Central memory CD4-positive, alpha-beta T cell (primary cell): ENCODE measurements around the gene ZACN.

Experiments
- DNase-seq: peaks from one replicate; pipeline ENCODE4 v3.0.0; 2022

ZACN gene

DNA sequence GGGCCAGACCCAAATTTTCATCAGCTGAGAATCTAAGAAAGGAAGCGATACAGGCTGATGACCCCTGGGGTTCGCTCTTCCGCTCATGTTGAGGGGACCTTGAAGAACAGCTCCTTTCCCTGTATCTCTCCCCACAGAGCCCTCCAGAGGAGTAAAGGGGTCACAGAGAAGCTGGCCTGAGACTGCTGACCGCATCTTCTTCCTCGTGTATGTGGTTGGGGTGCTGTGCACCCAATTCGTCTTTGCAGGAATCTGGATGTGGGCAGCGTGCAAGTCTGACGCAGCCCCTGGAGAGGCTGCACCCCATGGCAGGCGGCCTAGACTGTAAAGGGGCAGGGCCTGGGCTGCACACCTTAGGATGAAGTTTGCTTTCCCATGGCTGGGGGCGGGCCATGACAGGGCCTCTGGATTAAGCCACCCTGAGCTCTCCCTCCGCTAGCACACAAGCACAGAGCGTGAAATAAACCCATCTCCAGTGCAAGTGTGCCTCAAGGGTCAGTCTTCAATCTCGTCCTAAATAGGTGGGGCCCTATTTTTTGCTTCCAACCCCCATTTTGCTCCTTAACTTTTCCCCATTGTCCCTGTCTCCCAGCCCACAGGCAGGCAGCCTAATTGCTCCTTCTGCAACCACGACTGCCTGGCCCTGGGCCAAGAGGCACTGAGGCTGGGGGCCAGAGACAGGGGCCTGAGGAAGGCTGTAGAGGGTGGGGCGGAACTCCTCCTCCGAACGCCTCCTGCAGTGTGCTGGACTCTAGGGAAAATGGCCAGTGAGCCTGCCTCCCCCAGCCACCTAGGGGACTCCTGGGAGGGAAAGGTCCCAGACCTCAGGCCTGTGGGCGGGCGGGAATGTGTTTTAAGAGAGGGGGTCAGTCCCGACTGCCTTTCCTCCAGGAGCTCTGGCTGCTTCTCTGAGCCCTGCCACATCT lies 3.6 kb downstream of the ZACN start:
- no peak for DNase-seq

DNA sequence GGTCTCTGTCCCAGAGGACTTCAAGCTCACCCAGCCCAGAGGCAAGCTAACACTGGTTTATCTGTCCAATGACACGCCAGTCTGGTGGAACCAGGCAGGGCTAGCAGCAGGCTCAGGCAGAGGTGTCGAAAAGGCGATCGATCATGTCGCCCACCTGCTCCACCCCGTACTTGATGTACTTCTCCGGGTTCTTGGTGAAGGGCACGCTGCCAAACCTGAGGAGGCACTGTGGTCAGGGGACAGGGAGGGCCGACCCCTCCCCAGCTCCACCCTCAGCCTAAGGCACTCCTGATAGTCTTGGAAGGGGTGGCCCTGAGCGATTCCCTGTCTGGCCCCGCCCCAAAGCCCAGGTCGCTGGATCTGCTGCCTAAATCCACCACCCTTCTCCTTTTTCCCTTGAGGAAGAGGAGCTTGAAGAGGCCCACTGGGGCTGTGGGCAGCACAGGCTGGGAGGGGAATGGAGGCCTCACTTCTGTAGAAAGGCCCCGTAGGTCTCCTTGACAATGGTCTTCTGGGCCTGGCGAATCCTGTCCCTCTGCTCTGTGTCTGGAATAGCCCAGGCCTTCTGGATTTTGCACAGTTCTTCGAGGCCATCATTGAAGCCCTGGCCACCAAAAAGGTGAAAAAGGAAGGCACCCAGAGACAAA lies 4.7 kb downstream of the ZACN start:
- DNase-seq: no peak

DNA sequence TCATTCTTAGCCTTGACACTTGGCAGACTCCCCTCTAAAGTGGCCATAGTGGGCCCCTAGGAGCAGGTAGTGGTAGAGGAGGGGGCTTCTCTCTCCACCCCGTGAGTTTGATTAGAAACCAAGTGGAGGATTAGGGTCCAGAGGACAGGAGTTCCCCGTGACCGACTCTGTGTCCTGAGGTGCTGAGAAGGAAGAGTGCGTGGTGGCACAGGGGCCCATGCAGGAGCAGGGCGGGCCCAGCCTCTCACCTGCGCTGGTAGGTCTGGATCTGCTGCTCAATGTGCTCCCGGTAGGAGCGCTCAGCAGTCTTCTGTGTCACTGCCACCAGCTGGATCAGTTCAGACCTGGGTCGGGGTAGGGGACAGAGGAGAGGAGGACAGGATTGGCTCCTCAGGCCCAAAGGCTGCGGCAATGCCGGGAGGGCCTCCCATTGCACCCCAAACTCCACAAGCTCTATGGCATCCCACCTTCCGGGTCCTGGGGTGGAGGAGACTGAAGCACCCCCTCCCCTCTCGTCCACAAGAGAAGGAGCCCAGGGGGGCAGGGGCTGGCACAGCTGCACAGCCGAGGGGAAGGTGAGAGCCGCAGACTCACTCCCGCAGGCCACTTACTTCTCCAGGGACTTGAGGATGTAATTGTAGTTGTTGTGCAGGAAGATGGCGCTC lies 6.2 kb downstream of the ZACN start:
- no peak for DNase-seq

DNA sequence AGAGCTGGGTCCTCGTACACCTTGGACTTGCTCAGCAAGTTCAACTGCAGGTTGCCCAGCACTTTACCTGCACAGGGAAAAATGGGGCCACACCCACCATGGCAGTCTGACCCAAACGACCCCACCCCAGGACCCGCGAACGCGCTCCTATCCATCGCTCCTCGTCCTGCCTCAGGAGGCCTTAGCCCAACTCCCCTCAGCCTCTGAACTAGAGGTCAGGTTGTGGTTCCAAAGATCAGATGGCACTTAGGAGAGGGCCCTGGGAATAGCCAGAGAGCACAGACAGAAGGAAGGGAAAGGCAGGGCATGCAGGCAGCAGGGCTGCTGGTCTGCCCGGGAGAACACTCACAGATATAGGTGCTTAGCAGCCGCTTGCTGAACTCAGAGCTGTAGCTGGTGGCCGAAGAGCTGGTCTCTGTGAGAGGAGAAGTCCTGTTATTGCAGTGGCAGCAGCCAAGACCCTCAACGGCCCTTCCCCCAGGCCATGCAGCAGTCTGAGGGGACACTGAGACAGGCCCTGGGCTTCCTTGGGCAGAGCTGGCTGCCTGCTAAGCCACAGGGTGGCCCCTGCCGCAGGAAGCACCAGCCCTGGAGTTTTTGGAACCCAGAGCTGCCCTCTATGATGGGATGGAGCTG lies 6.9 kb downstream of the ZACN start:
- no peak for DNase-seq

DNA sequence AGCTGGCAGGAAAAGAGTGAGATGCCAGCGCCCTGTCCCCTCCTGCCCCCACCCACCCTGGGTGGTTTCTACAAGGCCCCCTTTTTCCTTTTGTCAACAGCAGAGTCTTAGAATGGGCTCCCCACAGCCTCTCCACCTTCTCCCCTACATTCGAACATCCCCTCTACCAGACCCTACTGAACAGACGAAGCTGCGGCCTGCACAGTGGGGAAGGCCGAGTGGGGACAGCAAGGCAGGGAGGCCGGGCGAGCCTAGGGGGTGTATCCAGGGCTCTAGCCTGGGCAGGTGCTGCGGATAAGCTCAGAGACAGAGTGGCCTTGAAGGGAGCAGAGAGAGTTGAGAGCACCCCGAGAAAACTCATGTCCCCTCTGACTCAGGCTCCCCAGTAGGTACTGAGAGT lies 7.4 kb downstream of the ZACN start:
- no peak for DNase-seq

DNA sequence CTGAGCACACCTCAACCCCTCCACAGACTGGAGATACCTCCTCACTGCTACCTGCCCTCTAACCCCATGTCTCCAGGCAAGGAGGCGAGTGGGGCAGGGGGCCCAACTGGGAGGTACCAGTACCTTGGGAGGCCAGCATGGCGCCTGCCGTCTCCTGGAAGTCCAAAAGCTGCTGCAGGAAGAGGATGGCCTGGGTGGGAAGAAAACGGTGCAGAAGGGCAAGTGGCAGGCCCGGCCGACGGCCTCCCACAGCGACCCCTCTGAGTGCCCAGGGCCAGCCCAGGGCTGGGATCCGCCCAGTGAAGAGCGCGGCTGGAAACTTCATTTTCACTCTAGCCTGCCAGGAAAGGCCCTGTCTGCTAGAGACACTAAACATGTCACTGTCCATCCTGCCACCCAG lies 8.5 kb downstream of the ZACN start:
- DNase-seq: no peak

DNA sequence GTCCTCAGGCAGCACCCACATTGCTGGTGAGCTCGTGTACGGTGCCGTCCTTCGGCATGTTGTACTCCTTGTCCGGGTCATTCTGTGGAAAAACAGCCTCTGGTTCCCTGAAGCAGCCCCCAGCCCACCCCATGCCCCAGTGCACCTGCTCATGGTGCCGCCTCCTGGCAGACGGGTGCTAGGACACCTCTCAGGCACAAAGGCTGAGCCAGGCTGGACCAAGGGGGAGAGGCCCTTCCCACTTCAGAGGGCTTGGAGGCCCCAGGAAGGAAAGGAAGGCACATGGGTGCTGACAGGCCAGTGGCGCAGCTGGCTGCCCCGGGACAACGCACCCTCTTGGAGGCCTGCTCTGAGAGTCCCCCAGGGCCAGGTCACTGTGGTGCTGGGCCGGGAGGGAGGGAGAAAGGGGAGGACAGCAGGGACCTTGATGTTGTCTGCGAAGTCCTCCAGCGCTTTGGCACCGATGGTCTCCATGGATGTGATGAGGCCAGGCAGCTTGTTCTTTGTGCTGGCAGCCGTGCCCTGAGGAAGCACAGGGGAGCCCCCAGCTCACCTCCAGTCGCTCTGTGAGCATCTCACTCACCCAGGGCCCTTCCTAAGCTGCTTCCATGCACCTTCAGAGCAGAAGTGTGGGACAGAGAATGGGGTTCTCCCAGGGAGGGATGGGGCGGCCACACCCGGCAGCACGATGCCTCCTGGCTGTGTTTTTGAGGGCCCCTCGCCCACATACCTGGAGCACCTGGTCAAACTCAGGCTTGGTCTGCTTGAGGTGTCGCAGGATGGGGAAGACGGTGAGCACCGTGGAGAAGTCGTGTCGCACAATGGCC lies 9.3 kb downstream of the ZACN start:
- DNase-seq: no peak

DNA sequence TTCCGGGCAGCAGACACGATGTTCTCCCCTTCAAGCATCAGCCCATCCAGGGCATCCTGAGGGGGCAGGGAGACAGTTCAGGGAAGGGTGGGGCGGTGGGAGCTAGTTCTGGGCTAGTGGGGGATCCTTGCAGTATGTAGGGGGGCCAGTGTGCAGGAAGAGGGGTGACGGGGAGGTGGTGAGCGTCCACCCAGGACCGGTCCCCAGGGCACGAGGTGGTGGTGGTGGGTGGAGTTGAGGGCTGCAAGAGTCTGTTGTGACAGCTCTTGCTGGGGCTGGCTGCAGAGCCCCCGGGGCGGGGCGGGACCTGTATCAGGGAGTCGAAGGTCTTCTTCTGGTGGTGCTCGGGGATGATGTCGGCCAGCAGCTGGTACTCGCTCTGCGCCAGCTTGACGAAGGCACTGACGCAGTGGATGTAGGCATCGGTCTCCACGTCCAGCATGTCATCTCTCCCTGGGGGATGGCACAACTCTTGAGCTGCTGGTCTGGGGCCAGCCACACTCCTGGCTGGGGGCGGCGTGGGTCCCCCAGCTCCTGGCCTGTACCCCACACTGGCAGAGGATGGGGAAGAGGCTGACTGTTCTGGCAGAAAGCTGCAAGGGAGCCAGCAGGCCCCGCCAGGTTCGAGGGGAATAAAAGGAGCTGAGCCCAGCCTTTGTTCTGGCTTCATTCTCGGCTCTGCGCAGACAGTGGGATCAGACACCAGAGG lies 10.0 kb downstream of the ZACN start:
- DNase-seq: no peak

DNA sequence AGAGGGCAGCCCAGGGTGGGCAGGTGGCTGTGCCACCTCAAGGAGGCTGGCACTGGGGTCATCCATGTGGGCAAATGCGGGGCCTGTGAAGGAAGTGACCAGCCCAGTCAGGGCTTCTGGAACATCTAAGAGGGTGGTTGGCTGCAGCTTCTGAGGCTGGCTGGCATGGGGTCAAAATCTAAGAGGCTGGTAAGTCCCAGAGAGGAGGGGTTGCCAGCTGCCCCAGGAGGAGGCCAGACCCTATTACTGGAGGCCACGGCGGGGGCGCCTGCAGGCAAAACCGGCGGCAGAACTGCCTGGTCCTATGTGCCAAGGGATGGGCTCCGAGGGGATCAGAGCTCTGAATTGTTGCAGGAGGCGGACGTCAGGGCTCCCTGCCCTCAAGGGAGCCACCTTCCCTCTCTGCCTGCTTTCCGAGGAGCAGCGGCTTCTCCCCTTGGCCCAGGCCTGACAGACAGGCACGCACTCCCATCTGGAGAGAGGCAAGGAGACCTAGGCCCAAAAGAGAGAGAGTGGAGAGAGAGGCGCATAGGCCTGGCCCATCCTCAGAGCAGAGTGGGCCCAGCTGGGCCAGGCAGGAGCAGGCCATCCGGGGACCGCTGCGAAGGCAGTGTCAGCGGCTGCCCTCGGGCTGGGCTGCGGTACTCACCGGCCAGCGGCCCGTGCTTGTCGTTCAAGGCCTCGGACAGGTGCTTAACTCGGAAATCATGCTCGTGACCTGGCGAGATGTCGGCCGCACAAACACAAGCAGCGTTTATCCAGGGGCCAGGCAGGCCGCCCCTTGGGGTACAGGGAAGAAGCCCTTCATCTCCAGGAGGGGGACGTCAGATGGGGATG lies 10.9 kb downstream of the ZACN start:
- DNase-seq: no peak

DNA sequence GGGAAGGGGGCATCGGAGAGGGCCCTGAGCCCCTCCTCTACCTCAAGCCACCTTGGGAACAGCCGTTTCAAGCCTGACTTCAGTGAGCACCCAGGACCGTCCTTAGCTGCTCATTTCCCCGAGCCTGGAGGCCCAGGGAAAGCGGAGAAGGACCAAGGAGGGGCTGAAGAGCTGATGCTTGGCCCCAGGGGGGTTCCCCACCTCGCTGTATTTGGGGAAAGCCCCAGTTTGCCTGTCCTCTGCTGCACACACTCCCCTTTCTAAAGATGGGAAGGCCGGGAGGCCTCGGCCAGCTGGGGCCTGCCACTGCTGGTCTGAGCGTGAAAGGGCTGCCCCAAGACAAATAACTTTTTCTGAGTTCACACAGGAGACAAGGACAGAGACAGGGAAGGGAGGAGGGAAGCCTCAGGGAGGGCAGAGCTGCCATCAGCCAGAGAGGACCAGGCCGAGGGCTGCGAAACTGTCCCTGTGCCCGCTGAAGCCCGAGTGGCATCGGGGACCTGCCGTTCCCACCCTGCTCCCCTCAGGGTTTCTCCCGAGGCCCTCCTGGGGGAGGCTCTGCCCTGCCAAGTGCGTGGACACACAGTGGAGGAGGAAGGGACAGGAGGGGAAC lies 11.6 kb downstream of the ZACN start:
- DNase-seq: no peak

DNA sequence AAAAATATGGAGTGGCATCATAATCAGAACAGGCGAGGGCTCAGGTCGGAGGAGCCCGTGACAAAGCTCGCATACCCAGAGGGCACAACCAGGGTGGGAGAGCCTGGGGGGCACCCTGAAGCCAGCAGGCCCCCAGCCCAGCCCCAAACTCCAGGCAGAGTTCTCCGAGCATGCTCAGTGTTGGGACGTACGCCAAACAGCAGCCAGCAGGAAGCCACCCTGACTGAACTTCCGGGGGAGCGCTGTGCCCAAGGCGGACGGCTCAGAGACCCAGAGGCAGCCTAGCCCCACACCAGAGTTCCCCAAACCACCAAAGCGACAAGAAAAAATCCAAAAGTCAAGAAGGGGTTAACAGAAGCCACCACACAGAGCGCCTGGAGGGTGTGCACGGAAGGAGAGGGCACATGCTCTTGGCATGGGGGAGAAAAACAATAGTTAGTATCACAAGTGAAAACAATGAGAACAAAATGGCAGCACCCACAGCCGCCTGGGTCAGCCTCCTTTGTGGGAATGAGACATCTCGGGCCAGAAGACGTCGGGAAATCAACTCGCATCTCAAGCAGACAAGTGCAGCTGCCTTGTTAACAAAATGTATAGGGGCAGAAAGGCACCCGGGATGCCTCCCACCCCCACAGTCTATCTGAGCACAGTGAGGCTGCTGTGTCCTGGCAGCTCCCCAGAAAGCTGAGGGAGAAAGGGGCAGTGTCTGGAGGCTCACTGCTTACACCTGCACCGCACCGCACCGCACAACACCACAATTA lies 12.7 kb downstream of the ZACN start:
- DNase-seq: no peak

DNA sequence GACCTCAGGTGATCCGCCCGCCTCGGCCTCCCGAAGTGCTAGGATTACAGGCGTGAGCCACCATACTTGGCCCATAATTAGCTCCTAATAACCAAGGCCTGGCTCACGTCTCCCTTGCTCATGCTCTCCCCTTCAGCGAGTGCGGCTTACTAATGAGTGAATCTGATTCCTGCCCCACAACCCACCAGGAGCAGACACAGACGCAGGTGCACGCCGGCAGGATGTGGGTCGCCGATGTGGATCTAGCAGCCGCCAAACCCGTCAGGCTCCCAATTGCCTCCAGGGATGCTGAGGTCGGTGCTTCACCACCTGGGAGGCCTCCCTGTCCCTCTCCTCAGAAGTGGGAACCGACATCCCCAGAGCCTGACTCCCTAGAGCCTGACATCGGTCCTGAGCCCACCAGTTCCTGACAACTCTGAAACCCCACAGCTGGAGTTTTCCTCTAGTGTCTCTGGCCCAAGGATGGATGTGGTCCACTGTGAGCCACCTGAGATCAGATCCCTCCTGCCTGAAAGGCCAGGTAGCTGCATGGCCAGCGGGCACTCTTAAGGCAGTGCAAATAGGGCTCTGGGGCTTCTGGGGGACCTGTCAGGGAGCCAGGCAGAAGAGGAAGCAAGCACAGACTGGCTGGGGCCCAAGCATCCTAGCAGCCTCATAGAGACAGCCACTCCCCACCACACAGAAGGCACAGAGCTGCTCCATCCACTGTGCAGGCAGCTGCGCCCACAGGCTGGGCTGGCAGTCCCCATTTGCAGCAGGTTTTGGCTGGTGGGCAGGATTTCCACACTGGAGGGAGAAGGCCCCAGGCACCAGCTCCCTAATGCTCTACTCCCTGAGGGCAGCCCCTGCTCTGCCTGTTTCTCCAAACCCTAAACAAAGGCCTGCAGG lies 13.8 kb downstream of the ZACN start:
- no peak for DNase-seq

DNA sequence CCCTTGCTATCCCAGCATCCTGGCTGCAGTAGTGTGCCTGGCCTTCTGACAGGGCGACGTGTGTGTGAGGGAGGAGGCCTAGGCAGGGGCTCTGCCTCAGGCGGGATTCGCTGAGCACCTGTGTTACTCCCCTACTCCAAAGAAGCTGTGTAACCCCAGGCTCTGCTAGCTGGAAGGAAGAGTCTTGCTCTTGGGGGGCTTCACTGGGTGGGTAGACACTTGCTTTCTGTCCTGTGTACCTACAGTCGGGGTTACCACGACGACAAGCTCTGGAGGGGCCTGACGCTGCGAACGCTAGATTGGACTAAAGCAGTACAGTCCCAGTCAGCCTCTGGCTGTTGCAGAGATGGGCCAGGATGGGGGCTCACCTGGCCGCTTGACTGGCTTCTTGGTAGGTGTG lies 15.1 kb downstream of the ZACN start:
- DNase-seq: no peak

DNA sequence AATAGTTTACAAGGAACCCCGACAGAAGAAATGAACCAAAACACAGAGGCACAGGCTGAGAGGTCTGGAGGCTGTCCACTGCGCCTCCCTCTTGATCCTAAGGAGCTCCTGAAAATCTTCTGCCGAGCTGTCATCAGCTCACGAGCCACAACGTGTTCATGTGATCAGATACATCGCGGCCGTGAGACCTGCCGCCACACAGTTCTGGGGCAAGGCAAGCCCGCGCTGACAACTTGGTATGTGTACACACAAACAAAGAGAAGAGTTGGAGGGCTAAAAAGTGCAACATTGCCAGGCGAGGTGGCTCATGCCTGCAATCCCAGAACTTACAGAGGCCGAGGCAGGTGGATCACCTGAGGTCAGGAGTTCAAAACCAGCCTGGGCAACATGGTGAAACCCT lies 17.0 kb downstream of the ZACN start:
- DNase-seq: no peak

DNA sequence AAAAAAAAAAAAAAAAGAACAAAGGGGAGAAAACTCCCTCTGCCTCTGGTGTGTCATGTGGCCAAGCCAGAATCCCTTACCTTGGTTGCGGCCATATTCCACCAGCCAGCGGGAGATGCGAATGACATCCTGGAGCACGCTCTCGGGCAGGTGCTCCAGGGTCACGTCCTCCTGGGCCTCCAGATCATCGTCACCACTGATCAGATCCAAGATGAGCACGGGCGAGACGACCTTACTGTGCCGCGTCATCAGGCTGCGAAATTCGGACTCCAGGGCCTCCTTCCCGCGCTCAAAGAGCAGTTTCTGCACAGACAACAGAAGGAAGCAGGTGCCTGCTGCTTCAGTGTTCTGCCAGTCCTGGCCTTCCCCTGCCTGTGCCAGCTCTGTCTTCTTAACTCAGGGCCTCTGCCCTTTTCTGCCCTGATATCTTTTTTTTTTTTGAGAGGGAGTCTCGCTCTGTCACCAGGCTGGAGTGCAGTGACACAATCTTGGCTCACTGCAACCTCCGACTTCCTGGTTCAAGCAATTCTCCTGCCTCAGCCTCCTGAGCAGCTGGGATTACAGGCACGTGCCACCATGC lies 18.8 kb downstream of the ZACN start:
- DNase-seq: no peak

DNA sequence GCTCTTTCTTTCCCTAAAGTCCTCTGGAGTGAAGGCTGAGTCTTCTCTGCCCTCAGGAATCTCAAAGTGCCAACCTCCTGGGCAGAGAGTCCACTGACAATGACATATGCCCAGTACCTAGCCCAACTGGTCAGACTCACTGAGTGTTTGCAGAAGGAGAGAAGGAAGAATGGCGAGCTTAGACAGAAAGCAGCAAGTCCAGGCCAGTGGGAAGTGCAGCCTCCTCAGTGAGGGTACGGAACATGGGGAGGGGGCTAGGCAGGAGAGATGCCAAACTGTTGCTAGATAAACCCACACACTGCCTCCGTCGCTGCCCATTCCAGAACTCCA lies 23.9 kb downstream of the ZACN start:
- no peak for DNase-seq

DNA sequence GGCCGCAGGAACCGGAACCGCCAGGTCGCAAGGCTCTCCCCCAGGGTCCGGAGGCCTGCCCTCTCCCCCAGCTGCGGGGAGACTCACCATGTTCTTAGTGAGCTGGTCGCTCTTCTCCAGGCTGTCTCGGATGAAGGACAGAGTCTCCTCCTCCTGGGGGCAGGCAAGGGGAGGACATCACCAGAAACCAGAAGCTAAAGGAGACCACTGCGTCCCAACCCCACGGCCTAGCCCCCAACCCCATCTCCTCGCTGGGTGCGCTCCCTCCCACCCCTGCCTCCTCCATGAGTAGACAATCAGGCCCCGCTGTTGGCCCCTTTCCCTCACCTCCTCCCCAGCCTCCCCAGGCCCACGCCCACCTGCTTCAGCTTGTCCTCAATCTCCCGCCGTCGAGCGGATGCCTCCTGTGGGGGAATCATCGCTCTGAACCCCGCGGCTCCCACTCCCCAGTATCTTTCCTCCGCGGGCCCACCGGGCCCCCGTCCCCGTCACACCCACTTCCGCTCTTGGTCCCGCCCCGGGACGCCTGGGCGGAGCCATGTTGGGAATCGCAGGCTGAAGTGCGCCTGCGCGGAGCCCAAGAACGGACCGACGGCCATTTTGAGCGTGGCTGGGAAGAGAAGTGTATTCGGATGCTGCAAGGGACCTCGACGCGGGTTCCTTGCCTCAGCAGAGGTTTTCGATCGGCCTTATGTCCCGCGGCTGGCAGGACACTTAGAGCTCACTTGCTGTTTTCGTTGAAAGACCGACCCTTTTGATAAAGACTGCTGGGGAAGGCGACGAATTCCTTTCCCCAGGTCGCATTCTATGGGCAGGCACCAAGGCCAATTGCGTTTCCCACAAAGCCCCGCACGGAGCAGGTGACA lies 24.5 kb downstream of the ZACN start, which contains the start of gene EXOC7:
TSS of gene EXOC7 (minus strand) at position 514 of the 866 bp plus-strand sequence. CDS start at position 419, 95 bp downstream.
- DNase-seq: peak; percentile 91
